ENCODE measurements around the gene PKDCC. TPM values are rescaled to one million over a fixed set of nuclear protein-coding genes. Genes with fewer than 3 reads are reported as not detected.

The PKDCC gene
- total and polyA plus RNA-seq, 2 donors (not counting 1 experiment from before 2014, with no cell fraction given) = 0.20 to 0.82 TPM

GRCh38 chr2:42035241-42035640 is 12.6 kb upstream of the PKDCC start:
- H3K36me3 ChIP-seq (replicated peaks in 1 of 2; ENCODE audit: control extremely low read depth in 1 of 2, control insufficient read depth in 1 of 2, extremely low read depth in 1 of 2, insufficient read depth in 2 of 2, low read length in 1 of 2) = no peaks in the 10 kb centered on the region
- intact Hi-C loops (cut with micrococcal nuclease) = no loop called here
- H3K4me1 ChIP-seq (ENCODE audit: control insufficient read depth in 2 of 2, insufficient read depth in 2 of 2, low read length in 2 of 2) = no peaks in the 10 kb centered on the region
- no peaks in the 10 kb centered on the region for H3K9me3 ChIP-seq (ENCODE audit: control extremely low read depth in 1 of 3, control insufficient read depth in 2 of 3, insufficient read depth in 1 of 3, low read length in 2 of 3)
- H3K4me3 ChIP-seq (ENCODE audit: control extremely low read depth in 1 of 5, extremely low read depth in 1 of 5, insufficient read depth in 1 of 5, low read depth in 2 of 5, low read length in 4 of 5) = no peak overlapping the region
- H3K4me2 ChIP-seq (replicated peaks; ENCODE audit: low read depth, low read length, poor library complexity, severe bottlenecking) = no peak overlapping the region
- Mint-ChIP-seq H3K9me3 (ENCODE audit: insufficient read depth) (no peaks in the 10 kb centered on the region), H3K27ac (no peak overlapping the region), H3K4me3 (no peak overlapping the region), H3K27me3 (peaks cover 18% of the 10 kb centered on the region), H3K4me1 (peaks cover 2% of the 10 kb centered on the region)
- no peaks in the 10 kb centered on the region for H3K79me2 ChIP-seq (ENCODE audit: control insufficient read depth, insufficient read depth, low read length)
- no peak overlapping the region for H2AFZ ChIP-seq (ENCODE audit: insufficient read depth, low read depth, low read length, poor library complexity, severe bottlenecking)
- no peak for DNase-seq
- 100% methylated on average over 1 of the region's 5 CpGs for WGBS (ENCODE audit: insufficient coverage)
- POLR2A ChIA-PET = no interaction called here
- H3K9ac ChIP-seq (ENCODE audit: low read length) = no peak overlapping the region
- CTCF ChIA-PET = no interaction called here
- no peak for ATAC-seq (ENCODE audit: low read depth)
- H3K27me3 ChIP-seq (replicated peaks in 1 of 4; ENCODE audit: control extremely low read depth in 1 of 4, control insufficient read depth in 3 of 4, insufficient read depth in 4 of 4, low read length in 3 of 4) = no peaks in the 10 kb centered on the region
- no peak for TF ChIP-seq EZH2 (IDR thresholded peaks at IDR 0.05; ENCODE audit: borderline replicate concordance, insufficient read depth, low read depth, low read length, poor library complexity, severe bottlenecking)
- TF ChIP-seq CTCF (IDR thresholded peaks at IDR 0.05) = no peak
- H4K20me1 ChIP-seq (ENCODE audit: control insufficient read depth, insufficient read depth, low read length, poor library complexity, severe bottlenecking) = no peaks in the 10 kb centered on the region
- no peak overlapping the region for H3K27ac ChIP-seq (ENCODE audit: low read length in 2 of 2)

GRCh38 chr2:42036413-42036812 is 11.4 kb upstream of the PKDCC start:
- ChIA-PET POLR2A (no interaction called here), CTCF (no interaction called here)
- Mint-ChIP-seq H3K9me3 (ENCODE audit: insufficient read depth) (no peaks in the 10 kb centered on the region), H3K4me3 (no peak overlapping the region), H3K27me3 (peaks cover 14% of the 10 kb centered on the region), H3K27ac (no peak overlapping the region), H3K4me1 (no peaks in the 10 kb centered on the region)
- no peak overlapping the region for H3K4me2 ChIP-seq (replicated peaks; ENCODE audit: low read depth, low read length, poor library complexity, severe bottlenecking)
- TF ChIP-seq CTCF (IDR thresholded peaks at IDR 0.05) (no peak), EZH2 (IDR thresholded peaks at IDR 0.05; ENCODE audit: borderline replicate concordance, insufficient read depth, low read depth, low read length, poor library complexity, severe bottlenecking) (no peak)
- ATAC-seq (ENCODE audit: low read depth) (no peak), DNase-seq (no peak)
- no peak overlapping the region for H2AFZ ChIP-seq (ENCODE audit: insufficient read depth, low read depth, low read length, poor library complexity, severe bottlenecking)
- WGBS (ENCODE audit: insufficient coverage) = 70% methylated on average over 4 of the region's 7 CpGs
- no peaks in the 10 kb centered on the region for H3K9me3 ChIP-seq (ENCODE audit: control extremely low read depth in 1 of 3, control insufficient read depth in 2 of 3, insufficient read depth in 1 of 3, low read length in 2 of 3)
- no peaks in the 10 kb centered on the region for H3K4me1 ChIP-seq (ENCODE audit: control insufficient read depth in 2 of 2, insufficient read depth in 2 of 2, low read length in 2 of 2)
- H3K9ac ChIP-seq (ENCODE audit: low read length) = no peak overlapping the region
- H4K20me1 ChIP-seq (ENCODE audit: control insufficient read depth, insufficient read depth, low read length, poor library complexity, severe bottlenecking) = no peaks in the 10 kb centered on the region
- no peaks in the 10 kb centered on the region for H3K36me3 ChIP-seq (replicated peaks in 1 of 2; ENCODE audit: control extremely low read depth in 1 of 2, control insufficient read depth in 1 of 2, extremely low read depth in 1 of 2, insufficient read depth in 2 of 2, low read length in 1 of 2)
- no peaks in the 10 kb centered on the region for H3K27me3 ChIP-seq (replicated peaks in 1 of 4; ENCODE audit: control extremely low read depth in 1 of 4, control insufficient read depth in 3 of 4, insufficient read depth in 4 of 4, low read length in 3 of 4)
- H3K27ac ChIP-seq (ENCODE audit: low read length in 2 of 2) = no peak overlapping the region
- no peak overlapping the region for H3K4me3 ChIP-seq (ENCODE audit: control extremely low read depth in 1 of 5, extremely low read depth in 1 of 5, insufficient read depth in 1 of 5, low read depth in 2 of 5, low read length in 4 of 5)
- no peaks in the 10 kb centered on the region for H3K79me2 ChIP-seq (ENCODE audit: control insufficient read depth, insufficient read depth, low read length)
- intact Hi-C loops (cut with micrococcal nuclease) = no loop called here
